ENCODE data around the gene FAAH. TPM values are rescaled to one million over a fixed set of nuclear protein-coding genes. Genes with fewer than 3 reads are reported as not detected.

Gene FAAH
- total and polyA plus RNA-seq, 2 donors: 10.9 to 33.7 TPM

- Histone ChIP-seq H3K27ac (ENCODE audit: low read depth in 1 of 2, low read length in 1 of 2) (no peak overlapping the region), H3K4me1 (ENCODE audit: control insufficient read depth in 2 of 2, insufficient read depth in 2 of 2, low read length in 2 of 2) (no peaks in the 10 kb centered on the region), H3K36me3 (ENCODE audit: control insufficient read depth in 2 of 2, insufficient read depth in 2 of 2, low read length in 1 of 2) (no peaks in the 10 kb centered on the region), H3K4me3 (ENCODE audit: low read length in 2 of 2) (no peak overlapping the region), H3K9me3 (ENCODE audit: control insufficient read depth in 2 of 2, insufficient read depth in 1 of 2, low read length in 1 of 2) (no peaks in the 10 kb centered on the region), H3K27me3 (ENCODE audit: control insufficient read depth in 2 of 2, insufficient read depth in 1 of 2, low read length in 1 of 2) (peaks cover 40 to 94% of the 10 kb centered on the region in 2 donors)
- 4% methylated on average over 76 of the region's 76 CpGs for WGBS
- DNase-seq (ENCODE audit: low read depth in 6 of 9, low spot score in 9 of 9): no peak
These were observed 54.2 kb downstream of the FAAH start for GRCh38 chr1:46448109-46448911.

- H3K4me3 ChIP-seq (ENCODE audit: low read length in 2 of 2): no peak overlapping the region
- H3K36me3 ChIP-seq (ENCODE audit: control insufficient read depth in 2 of 2, insufficient read depth in 2 of 2, low read length in 1 of 2): no peaks in the 10 kb centered on the region
- WGBS: 67% methylated on average over 6 of the region's 6 CpGs
- H3K27ac ChIP-seq (ENCODE audit: low read depth in 1 of 2, low read length in 1 of 2): no peak overlapping the region
- H3K4me1 ChIP-seq (ENCODE audit: control insufficient read depth in 2 of 2, insufficient read depth in 2 of 2, low read length in 2 of 2): no peaks in the 10 kb centered on the region
- H3K27me3 ChIP-seq (ENCODE audit: control insufficient read depth in 2 of 2, insufficient read depth in 1 of 2, low read length in 1 of 2): peaks cover 45 to 99% of the 10 kb centered on the region in 2 donors
- DNase-seq (ENCODE audit: low read depth in 6 of 9, low spot score in 9 of 9): no peak
- H3K9me3 ChIP-seq (ENCODE audit: control insufficient read depth in 2 of 2, insufficient read depth in 1 of 2, low read length in 1 of 2): no peaks in the 10 kb centered on the region
These were observed 55.4 kb downstream of the FAAH start for GRCh38 chr1:46449223-46450159.

GRCh38 chr1:46450160-46450517 is 56.0 kb downstream of the FAAH start:
- Histone ChIP-seq H3K4me3 (ENCODE audit: low read length in 2 of 2) (no peak overlapping the region), H3K27me3 (ENCODE audit: control insufficient read depth in 2 of 2, insufficient read depth in 1 of 2, low read length in 1 of 2) (peaks cover 45 to 99% of the 10 kb centered on the region in 2 donors), H3K27ac (ENCODE audit: low read depth in 1 of 2, low read length in 1 of 2) (no peak overlapping the region), H3K36me3 (ENCODE audit: control insufficient read depth in 2 of 2, insufficient read depth in 2 of 2, low read length in 1 of 2) (no peaks in the 10 kb centered on the region), H3K9me3 (ENCODE audit: control insufficient read depth in 2 of 2, insufficient read depth in 1 of 2, low read length in 1 of 2) (no peaks in the 10 kb centered on the region), H3K4me1 (ENCODE audit: control insufficient read depth in 2 of 2, insufficient read depth in 2 of 2, low read length in 2 of 2) (no peaks in the 10 kb centered on the region)
- DNase-seq (ENCODE audit: low read depth in 6 of 9, low spot score in 9 of 9): no peak
- 88% methylated on average over 1 of the region's 1 CpG for WGBS

- no peak for DNase-seq (ENCODE audit: low read depth in 6 of 9, low spot score in 9 of 9)
- Histone ChIP-seq H3K27me3 (ENCODE audit: control insufficient read depth in 2 of 2, insufficient read depth in 1 of 2, low read length in 1 of 2) (peaks cover 37 to 96% of the 10 kb centered on the region in 2 donors), H3K36me3 (ENCODE audit: control insufficient read depth in 2 of 2, insufficient read depth in 2 of 2, low read length in 1 of 2) (no peaks in the 10 kb centered on the region), H3K4me3 (ENCODE audit: low read length in 2 of 2) (no peak overlapping the region), H3K27ac (ENCODE audit: low read depth in 1 of 2, low read length in 1 of 2) (no peak overlapping the region), H3K9me3 (ENCODE audit: control insufficient read depth in 2 of 2, insufficient read depth in 1 of 2, low read length in 1 of 2) (no peaks in the 10 kb centered on the region), H3K4me1 (ENCODE audit: control insufficient read depth in 2 of 2, insufficient read depth in 2 of 2, low read length in 2 of 2) (no peaks in the 10 kb centered on the region)
- WGBS: 78% methylated on average over 5 of the region's 5 CpGs
These were observed 58.1 kb downstream of the FAAH start for GRCh38 chr1:46451948-46452930.

- Histone ChIP-seq H3K27ac (ENCODE audit: low read depth in 1 of 2, low read length in 1 of 2) (no peak overlapping the region), H3K4me3 (ENCODE audit: low read length in 2 of 2) (no peak overlapping the region), H3K4me1 (ENCODE audit: control insufficient read depth in 2 of 2, insufficient read depth in 2 of 2, low read length in 2 of 2) (no peaks in the 10 kb centered on the region), H3K9me3 (ENCODE audit: control insufficient read depth in 2 of 2, insufficient read depth in 1 of 2, low read length in 1 of 2) (no peaks in the 10 kb centered on the region), H3K27me3 (ENCODE audit: control insufficient read depth in 2 of 2, insufficient read depth in 1 of 2, low read length in 1 of 2) (peaks cover 30 to 93% of the 10 kb centered on the region in 2 donors), H3K36me3 (ENCODE audit: control insufficient read depth in 2 of 2, insufficient read depth in 2 of 2, low read length in 1 of 2) (no peaks in the 10 kb centered on the region)
- DNase-seq (ENCODE audit: low read depth in 6 of 9, low spot score in 9 of 9): no peak
- WGBS: 60% methylated on average over 15 of the region's 15 CpGs
These were observed 58.8 kb downstream of the FAAH start for GRCh38 chr1:46452931-46453325.

GRCh38 chr1:46453449-46453848 is 59.3 kb downstream of the FAAH start:
- Histone ChIP-seq H3K27ac (ENCODE audit: low read depth in 1 of 2, low read length in 1 of 2) (no peak overlapping the region), H3K27me3 (ENCODE audit: control insufficient read depth in 2 of 2, insufficient read depth in 1 of 2, low read length in 1 of 2) (peaks cover 25 to 94% of the 10 kb centered on the region in 2 donors), H3K9me3 (ENCODE audit: control insufficient read depth in 2 of 2, insufficient read depth in 1 of 2, low read length in 1 of 2) (no peaks in the 10 kb centered on the region), H3K4me1 (ENCODE audit: control insufficient read depth in 2 of 2, insufficient read depth in 2 of 2, low read length in 2 of 2) (no peaks in the 10 kb centered on the region), H3K4me3 (ENCODE audit: low read length in 2 of 2) (no peak overlapping the region), H3K36me3 (ENCODE audit: control insufficient read depth in 2 of 2, insufficient read depth in 2 of 2, low read length in 1 of 2) (no peaks in the 10 kb centered on the region)
- no peak for DNase-seq (ENCODE audit: low read depth in 6 of 9, low spot score in 9 of 9)
- 66% methylated on average over 4 of the region's 4 CpGs for WGBS

GRCh38 chr1:46455951-46456350 is 61.8 kb downstream of the FAAH start:
- peaks cover 8 to 94% of the 10 kb centered on the region in 2 donors for H3K27me3 ChIP-seq (ENCODE audit: control insufficient read depth in 2 of 2, insufficient read depth in 1 of 2, low read length in 1 of 2)
- H3K27ac ChIP-seq (ENCODE audit: low read depth in 1 of 2, low read length in 1 of 2): no peak overlapping the region
- H3K4me3 ChIP-seq (ENCODE audit: low read length in 2 of 2): no peak overlapping the region
- DNase-seq (ENCODE audit: low read depth in 6 of 9, low spot score in 9 of 9): no peak
- no peaks in the 10 kb centered on the region for H3K36me3 ChIP-seq (ENCODE audit: control insufficient read depth in 2 of 2, insufficient read depth in 2 of 2, low read length in 1 of 2)
- H3K9me3 ChIP-seq (ENCODE audit: control insufficient read depth in 2 of 2, insufficient read depth in 1 of 2, low read length in 1 of 2): no peaks in the 10 kb centered on the region
- WGBS: 93% methylated on average over 27 of the region's 27 CpGs
- H3K4me1 ChIP-seq (ENCODE audit: control insufficient read depth in 2 of 2, insufficient read depth in 2 of 2, low read length in 2 of 2): no peaks in the 10 kb centered on the region

GRCh38 chr1:46456411-46456963 is 62.4 kb downstream of the FAAH start:
- Histone ChIP-seq H3K27ac (ENCODE audit: low read depth in 1 of 2, low read length in 1 of 2) (no peak overlapping the region), H3K27me3 (ENCODE audit: control insufficient read depth in 2 of 2, insufficient read depth in 1 of 2, low read length in 1 of 2) (peaks cover 7 to 94% of the 10 kb centered on the region in 2 donors), H3K36me3 (ENCODE audit: control insufficient read depth in 2 of 2, insufficient read depth in 2 of 2, low read length in 1 of 2) (no peaks in the 10 kb centered on the region), H3K9me3 (ENCODE audit: control insufficient read depth in 2 of 2, insufficient read depth in 1 of 2, low read length in 1 of 2) (no peaks in the 10 kb centered on the region), H3K4me3 (ENCODE audit: low read length in 2 of 2) (no peak overlapping the region), H3K4me1 (ENCODE audit: control insufficient read depth in 2 of 2, insufficient read depth in 2 of 2, low read length in 2 of 2) (no peaks in the 10 kb centered on the region)
- DNase-seq (ENCODE audit: low read depth in 6 of 9, low spot score in 9 of 9): no peak
- 87% methylated on average over 5 of the region's 5 CpGs for WGBS

Measured in thymus (tissue), 11 donors.